WTC11 (cell line): Measurements from ENCODE around the gene ZNF605. TPM values are rescaled to one million over a fixed set of nuclear protein-coding genes. Genes with fewer than 3 reads are reported as not detected.
A peak's percentile ranks its signal among the peaks of the same experiment; 100 is the strongest.

Experiments used
- ATAC-seq: fragments of 200-7000 bp; cut with Tn5 transposase; 2 replicates; pipeline ENCODE4 v1.10.0; 2021; ENCODE audit warnings: mild to moderate bottlenecking, moderate library complexity
- CTCF ChIA-PET: fragments of 300-600 bp; sonication (Branson Sonifier 250); formaldehyde crosslinking; loops from one replicate; lab custom pipeline; 2021; ENCODE audit warnings: antibody characterized with exemption; lab: Charles Lee
- POLR2A ChIA-PET: fragments of 350-600 bp; sonication (Branson Sonifier 250); formaldehyde crosslinking; loops from one replicate; lab custom pipeline; 2021; ENCODE audit warnings: antibody characterized with exemption; lab: Charles Lee
- DNase-seq: peaks from one replicate; pipeline ENCODE4 v3.0.0; 2021; ENCODE audit warnings: low spot score
- H3K27ac Mint-ChIP-seq: 2 replicates; pipeline ENCODE4 v1.8.0; 2021; ENCODE audit warnings: mixed read lengths
- H3K27me3 Mint-ChIP-seq: 2 replicates; pipeline ENCODE4 v1.8.0; 2021; ENCODE audit warnings: low read depth, mild to moderate bottlenecking, moderate library complexity, mixed read lengths
- H3K36me3 Mint-ChIP-seq: 2 replicates; pipeline ENCODE4 v1.8.0; 2021; ENCODE audit warnings: mixed read lengths
- H3K4me1 Mint-ChIP-seq: 2 replicates; pipeline ENCODE4 v1.8.0; 2022; ENCODE audit warnings: mixed read lengths
- H3K4me3 Mint-ChIP-seq: 2 replicates; pipeline ENCODE4 v1.8.0; 2021; ENCODE audit warnings: mild to moderate bottlenecking, moderate library complexity, mixed read lengths
- H3K9me3 Mint-ChIP-seq: 2 replicates; pipeline ENCODE4 v1.8.0; 2021; ENCODE audit warnings: mixed read lengths
- ATF1 ChIP-seq: sonication (generic); formaldehyde crosslinking; IDR thresholded peaks from 2 replicates; pipeline ENCODE4 v1.8.1; 2023; ENCODE audit warnings: mild to moderate bottlenecking, moderate library complexity, missing genetic modification reagents
- ATF3 ChIP-seq: sonication (generic); formaldehyde crosslinking; conservative IDR thresholded peaks from 2 replicates; pipeline ENCODE4 v1.8.1; 2022; ENCODE audit warnings: mild to moderate bottlenecking, missing genetic modification reagents
- CBFB ChIP-seq: sonication (generic); formaldehyde crosslinking; IDR thresholded peaks from 2 replicates; pipeline ENCODE4 v1.8.1; 2022; ENCODE audit warnings: mild to moderate bottlenecking, low read depth, missing genetic modification reagents
- ELF4 ChIP-seq: sonication (generic); formaldehyde crosslinking; IDR thresholded peaks from 2 replicates; pipeline ENCODE4 v1.8.1; 2022; ENCODE audit warnings: low read depth, mild to moderate bottlenecking, moderate library complexity, missing genetic modification reagents
- FOXJ3 ChIP-seq: sonication (generic); formaldehyde crosslinking; IDR thresholded peaks from 2 replicates; pipeline ENCODE4 v1.9.0; 2021; ENCODE audit warnings: missing genetic modification reagents, mild to moderate bottlenecking, borderline replicate concordance
- GRHL2 ChIP-seq: fragments of 250-450 bp; sonication (Bioruptor Pico); IDR thresholded peaks from 2 replicates; pipeline ENCODE4 v1.8.0; 2022; ENCODE audit warnings: mild to moderate bottlenecking, moderate library complexity; ENCODE audit not compliant: insufficient replicate concordance, severe bottlenecking
- GTF2I ChIP-seq: fragments of 250-450 bp; sonication (Bioruptor Pico); conservative IDR thresholded peaks from 2 replicates; pipeline ENCODE4 v1.4.0; 2021; ENCODE audit warnings: mild to moderate bottlenecking
- MYBL2 ChIP-seq: sonication (generic); formaldehyde crosslinking; IDR thresholded peaks from 2 replicates; pipeline ENCODE4 v1.8.1; 2023; ENCODE audit warnings: mild to moderate bottlenecking, moderate library complexity, missing genetic modification reagents
- OVOL2 ChIP-seq: fragments of 250-450 bp; sonication (Bioruptor Pico); IDR thresholded peaks from 2 replicates; pipeline ENCODE4 v1.9.0; 2021; ENCODE audit warnings: mild to moderate bottlenecking, borderline replicate concordance
- RELA ChIP-seq: sonication (generic); formaldehyde crosslinking; IDR thresholded peaks from 2 replicates; pipeline ENCODE4 v1.8.1; 2022; ENCODE audit warnings: missing genetic modification reagents, mild to moderate bottlenecking, borderline replicate concordance
- SMAD4 ChIP-seq: sonication (generic); formaldehyde crosslinking; IDR thresholded peaks from 2 replicates; pipeline ENCODE4 v1.8.0; 2022; ENCODE audit warnings: mild to moderate bottlenecking, missing genetic modification reagents
- SOX15 ChIP-seq: fragments of 250-450 bp; sonication (Bioruptor Pico); IDR thresholded peaks from 2 replicates; pipeline ENCODE4 v1.9.0; 2021; ENCODE audit warnings: mild to moderate bottlenecking
- SP1 ChIP-seq: sonication (generic); formaldehyde crosslinking; conservative IDR thresholded peaks from 2 replicates; pipeline ENCODE4 v1.8.1; 2022; ENCODE audit warnings: missing genetic modification reagents
- STAT6 ChIP-seq: sonication (generic); formaldehyde crosslinking; conservative IDR thresholded peaks from 2 replicates; pipeline ENCODE4 v1.8.1; 2023; ENCODE audit warnings: mild to moderate bottlenecking, low read depth, missing genetic modification reagents, moderate library complexity
- ZBTB43 ChIP-seq: sonication (generic); formaldehyde crosslinking; IDR thresholded peaks from 2 replicates; pipeline ENCODE4 v1.8.1; 2023; ENCODE audit warnings: mild to moderate bottlenecking, missing genetic modification reagents
- ZNF671 ChIP-seq: fragments of 250-450 bp; sonication (Bioruptor Pico); IDR thresholded peaks from 2 replicates; pipeline ENCODE4 v1.8.0; 2021; ENCODE audit warnings: mild to moderate bottlenecking
- total RNA-seq: library from RNA; stranded (reverse); gene quantifications from 3 replicates; pipeline ENCODE4 v1.2.3, GENCODE V29; 2021
- TF ChIP-seq, protein P1 (sequence below): sonication (generic); formaldehyde crosslinking; IDR thresholded peaks from 2 replicates; pipeline ENCODE4 v1.8.1; 2022; ENCODE audit warnings: missing genetic modification reagents, borderline replicate concordance
- TF ChIP-seq, protein P2 (sequence below): sonication (generic); formaldehyde crosslinking; IDR thresholded peaks from 2 replicates; pipeline ENCODE4 v1.8.1; 2022; ENCODE audit warnings: low read depth, missing genetic modification reagents, borderline replicate concordance
- TF ChIP-seq, protein P3 (sequence below): sonication (generic); formaldehyde crosslinking; IDR thresholded peaks from 2 replicates; pipeline ENCODE4 v1.8.1; 2022; ENCODE audit warnings: mild to moderate bottlenecking, moderate library complexity, missing genetic modification reagents
- TF ChIP-seq, protein P4 (sequence below): sonication (generic); formaldehyde crosslinking; IDR thresholded peaks from 2 replicates; pipeline ENCODE4 v1.8.0; 2022; ENCODE audit warnings: missing genetic modification reagents
- TF ChIP-seq, protein P5 (sequence below): sonication (generic); formaldehyde crosslinking; IDR thresholded peaks from 2 replicates; pipeline ENCODE4 v1.8.1; 2022; ENCODE audit warnings: mild to moderate bottlenecking, missing genetic modification reagents, moderate library complexity, borderline replicate concordance
- TF ChIP-seq, protein P6 (sequence below): sonication (generic); formaldehyde crosslinking; IDR thresholded peaks from 2 replicates; pipeline ENCODE4 v1.8.0; 2022; ENCODE audit warnings: mild to moderate bottlenecking, missing genetic modification reagents
- TF ChIP-seq, protein P7 (sequence below): fragments of 250-450 bp; sonication (Bioruptor Pico); IDR thresholded peaks from 2 replicates; pipeline ENCODE4 v1.9.0; 2021; ENCODE audit warnings: moderate library complexity, mild to moderate bottlenecking, inconsistent platforms, borderline replicate concordance

ZNF605 gene
- total RNA-seq, 1 experiment from 2014 or later = 21.1 TPM

GRCh38 chr12:132888852-132889251, 67.3 kb downstream of the ZNF605 start:
- H3K27ac Mint-ChIP-seq = peak overlapping the region; percentile 97
- CTCF ChIA-PET = interaction anchor here (1.1 to 1.4 kb wide), 2 partner anchors 16 to 17 kb away, joined by 5 to 12 read pairs; no protein-coding TSS in a partner anchor
- DNase-seq (peak; percentile 71), ATAC-seq (peak; percentile 70)
- H3K36me3 Mint-ChIP-seq = peaks cover 20% of the 10 kb centered on the region
- POLR2A ChIA-PET = interaction anchor here (0.6 to 1.0 kb wide), 2 partner anchors 9 to 16 kb away, joined by 3 to 5 read pairs; no protein-coding TSS in a partner anchor
- peaks cover 19% of the 10 kb centered on the region for H3K9me3 Mint-ChIP-seq
- H3K4me3 Mint-ChIP-seq = peak overlapping the region; percentile 97
- H3K4me1 Mint-ChIP-seq = peaks cover 36% of the 10 kb centered on the region
- peaks cover 9% of the 10 kb centered on the region for H3K27me3 Mint-ChIP-seq
- TF ChIP-seq GTF2I (no peak), ELF4 (CRISPR knock-in tag) (no peak), ATF3 (CRISPR knock-in tag) (no peak), MYBL2 (CRISPR knock-in tag) (no peak), FOXJ3 (no peak), OVOL2 (no peak), GRHL2 (CRISPR knock-in tag) (no peak), ZNF671 (CRISPR knock-in tag) (no peak), RELA (no peak), SOX15 (CRISPR knock-in tag) (no peak), SP1 (CRISPR knock-in tag) (no peak), STAT6 (no peak), ZBTB43 (CRISPR knock-in tag) (no peak), CBFB (CRISPR knock-in tag) (no peak), ATF1 (CRISPR knock-in tag) (no peak), SMAD4 (CRISPR knock-in tag) (no peak)
- TF ChIP-seq, protein P1, sequence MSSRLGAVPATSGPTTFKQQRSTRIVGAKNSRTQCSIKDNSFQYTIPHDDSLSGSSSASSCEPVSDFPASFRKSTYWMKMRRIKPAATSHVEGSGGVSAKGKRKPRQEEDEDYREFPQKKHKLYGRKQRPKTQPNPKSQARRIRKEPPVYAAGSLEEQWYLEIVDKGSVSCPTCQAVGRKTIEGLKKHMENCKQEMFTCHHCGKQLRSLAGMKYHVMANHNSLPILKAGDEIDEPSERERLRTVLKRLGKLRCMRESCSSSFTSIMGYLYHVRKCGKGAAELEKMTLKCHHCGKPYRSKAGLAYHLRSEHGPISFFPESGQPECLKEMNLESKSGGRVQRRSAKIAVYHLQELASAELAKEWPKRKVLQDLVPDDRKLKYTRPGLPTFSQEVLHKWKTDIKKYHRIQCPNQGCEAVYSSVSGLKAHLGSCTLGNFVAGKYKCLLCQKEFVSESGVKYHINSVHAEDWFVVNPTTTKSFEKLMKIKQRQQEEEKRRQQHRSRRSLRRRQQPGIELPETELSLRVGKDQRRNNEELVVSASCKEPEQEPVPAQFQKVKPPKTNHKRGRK (CRISPR knock-in tag) = no peak
- TF ChIP-seq, protein P2, sequence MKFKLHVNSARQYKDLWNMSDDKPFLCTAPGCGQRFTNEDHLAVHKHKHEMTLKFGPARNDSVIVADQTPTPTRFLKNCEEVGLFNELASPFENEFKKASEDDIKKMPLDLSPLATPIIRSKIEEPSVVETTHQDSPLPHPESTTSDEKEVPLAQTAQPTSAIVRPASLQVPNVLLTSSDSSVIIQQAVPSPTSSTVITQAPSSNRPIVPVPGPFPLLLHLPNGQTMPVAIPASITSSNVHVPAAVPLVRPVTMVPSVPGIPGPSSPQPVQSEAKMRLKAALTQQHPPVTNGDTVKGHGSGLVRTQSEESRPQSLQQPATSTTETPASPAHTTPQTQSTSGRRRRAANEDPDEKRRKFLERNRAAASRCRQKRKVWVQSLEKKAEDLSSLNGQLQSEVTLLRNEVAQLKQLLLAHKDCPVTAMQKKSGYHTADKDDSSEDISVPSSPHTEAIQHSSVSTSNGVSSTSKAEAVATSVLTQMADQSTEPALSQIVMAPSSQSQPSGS (CRISPR knock-in tag) = no peak
- TF ChIP-seq, protein P3, sequence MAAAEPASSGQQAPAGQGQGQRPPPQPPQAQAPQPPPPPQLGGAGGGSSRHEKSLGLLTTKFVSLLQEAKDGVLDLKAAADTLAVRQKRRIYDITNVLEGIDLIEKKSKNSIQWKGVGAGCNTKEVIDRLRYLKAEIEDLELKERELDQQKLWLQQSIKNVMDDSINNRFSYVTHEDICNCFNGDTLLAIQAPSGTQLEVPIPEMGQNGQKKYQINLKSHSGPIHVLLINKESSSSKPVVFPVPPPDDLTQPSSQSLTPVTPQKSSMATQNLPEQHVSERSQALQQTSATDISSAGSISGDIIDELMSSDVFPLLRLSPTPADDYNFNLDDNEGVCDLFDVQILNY (CRISPR knock-in tag) = no peak
- TF ChIP-seq, protein P4, sequence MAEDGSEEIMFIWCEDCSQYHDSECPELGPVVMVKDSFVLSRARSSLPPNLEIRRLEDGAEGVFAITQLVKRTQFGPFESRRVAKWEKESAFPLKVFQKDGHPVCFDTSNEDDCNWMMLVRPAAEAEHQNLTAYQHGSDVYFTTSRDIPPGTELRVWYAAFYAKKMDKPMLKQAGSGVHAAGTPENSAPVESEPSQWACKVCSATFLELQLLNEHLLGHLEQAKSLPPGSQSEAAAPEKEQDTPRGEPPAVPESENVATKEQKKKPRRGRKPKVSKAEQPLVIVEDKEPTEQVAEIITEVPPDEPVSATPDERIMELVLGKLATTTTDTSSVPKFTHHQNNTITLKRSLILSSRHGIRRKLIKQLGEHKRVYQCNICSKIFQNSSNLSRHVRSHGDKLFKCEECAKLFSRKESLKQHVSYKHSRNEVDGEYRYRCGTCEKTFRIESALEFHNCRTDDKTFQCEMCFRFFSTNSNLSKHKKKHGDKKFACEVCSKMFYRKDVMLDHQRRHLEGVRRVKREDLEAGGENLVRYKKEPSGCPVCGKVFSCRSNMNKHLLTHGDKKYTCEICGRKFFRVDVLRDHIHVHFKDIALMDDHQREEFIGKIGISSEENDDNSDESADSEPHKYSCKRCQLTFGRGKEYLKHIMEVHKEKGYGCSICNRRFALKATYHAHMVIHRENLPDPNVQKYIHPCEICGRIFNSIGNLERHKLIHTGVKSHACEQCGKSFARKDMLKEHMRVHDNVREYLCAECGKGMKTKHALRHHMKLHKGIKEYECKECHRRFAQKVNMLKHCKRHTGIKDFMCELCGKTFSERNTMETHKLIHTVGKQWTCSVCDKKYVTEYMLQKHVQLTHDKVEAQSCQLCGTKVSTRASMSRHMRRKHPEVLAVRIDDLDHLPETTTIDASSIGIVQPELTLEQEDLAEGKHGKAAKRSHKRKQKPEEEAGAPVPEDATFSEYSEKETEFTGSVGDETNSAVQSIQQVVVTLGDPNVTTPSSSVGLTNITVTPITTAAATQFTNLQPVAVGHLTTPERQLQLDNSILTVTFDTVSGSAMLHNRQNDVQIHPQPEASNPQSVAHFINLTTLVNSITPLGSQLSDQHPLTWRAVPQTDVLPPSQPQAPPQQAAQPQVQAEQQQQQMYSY (CRISPR knock-in tag) = no peak
- TF ChIP-seq, protein P5, sequence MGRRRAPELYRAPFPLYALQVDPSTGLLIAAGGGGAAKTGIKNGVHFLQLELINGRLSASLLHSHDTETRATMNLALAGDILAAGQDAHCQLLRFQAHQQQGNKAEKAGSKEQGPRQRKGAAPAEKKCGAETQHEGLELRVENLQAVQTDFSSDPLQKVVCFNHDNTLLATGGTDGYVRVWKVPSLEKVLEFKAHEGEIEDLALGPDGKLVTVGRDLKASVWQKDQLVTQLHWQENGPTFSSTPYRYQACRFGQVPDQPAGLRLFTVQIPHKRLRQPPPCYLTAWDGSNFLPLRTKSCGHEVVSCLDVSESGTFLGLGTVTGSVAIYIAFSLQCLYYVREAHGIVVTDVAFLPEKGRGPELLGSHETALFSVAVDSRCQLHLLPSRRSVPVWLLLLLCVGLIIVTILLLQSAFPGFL (CRISPR knock-in tag) = no peak
- TF ChIP-seq, protein P6, sequence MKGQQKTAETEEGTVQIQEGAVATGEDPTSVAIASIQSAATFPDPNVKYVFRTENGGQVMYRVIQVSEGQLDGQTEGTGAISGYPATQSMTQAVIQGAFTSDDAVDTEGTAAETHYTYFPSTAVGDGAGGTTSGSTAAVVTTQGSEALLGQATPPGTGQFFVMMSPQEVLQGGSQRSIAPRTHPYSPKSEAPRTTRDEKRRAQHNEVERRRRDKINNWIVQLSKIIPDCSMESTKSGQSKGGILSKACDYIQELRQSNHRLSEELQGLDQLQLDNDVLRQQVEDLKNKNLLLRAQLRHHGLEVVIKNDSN (CRISPR knock-in tag) = no peak
- TF ChIP-seq, protein P7, sequence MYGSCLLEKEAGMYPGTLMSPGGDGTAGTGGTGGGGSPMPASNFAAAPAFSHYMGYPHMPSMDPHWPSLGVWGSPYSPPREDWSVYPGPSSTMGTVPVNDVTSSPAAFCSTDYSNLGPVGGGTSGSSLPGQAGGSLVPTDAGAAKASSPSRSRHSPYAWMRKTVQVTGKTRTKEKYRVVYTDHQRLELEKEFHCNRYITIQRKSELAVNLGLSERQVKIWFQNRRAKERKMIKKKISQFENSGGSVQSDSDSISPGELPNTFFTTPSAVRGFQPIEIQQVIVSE (CRISPR knock-in tag) = no peak
